OCI-LY7 (cell line): Measurements from ENCODE around the gene RBFOX1.

Experiments
- CTCF ChIP-seq: fragments of 200-600 bp; sonication (generic); conservative IDR thresholded peaks from 2 replicates; pipeline ENCODE4 v1.5.1; 2014; ENCODE audit warnings: mild to moderate bottlenecking, antibody characterized with exemption, low read length, moderate library complexity, mixed read lengths
- EZH2phosphoT487 ChIP-seq: fragments of 200-600 bp; sonication (generic); IDR thresholded peaks from 2 replicates; pipeline ENCODE4 v1.6.1; 2018; ENCODE audit warnings: low read depth, borderline replicate concordance, mild to moderate bottlenecking, mixed run types, antibody characterized with exemption, low read length, moderate library complexity, mixed read lengths

- TF ChIP-seq CTCF (no peak), EZH2phosphoT487 (no peak)
Measured at GRCh38 chr16:7443648-7444365, 111.2 kb downstream of the RBFOX1 start.
